Osteocyte (in vitro differentiated cells): ENCODE data around the gene IL12A. TPM values are rescaled to one million over a fixed set of nuclear protein-coding genes. Genes with fewer than 3 reads are reported as not detected.

Experiments used
- DNase-seq: peaks from one replicate; pipeline ENCODE4 v3.0.0; 2021; ENCODE audit warnings: mixed read lengths; ENCODE audit not compliant: unreplicated experiment; ENCODE audit errors: extremely low spot score
- H3K27ac Mint-ChIP-seq: one replicate; pipeline ENCODE4 v1.8.0; 2021; ENCODE audit warnings: mild to moderate bottlenecking, mixed read lengths; ENCODE audit not compliant: unreplicated experiment
- H3K27me3 Mint-ChIP-seq: one replicate; pipeline ENCODE4 v1.8.0; 2021; ENCODE audit warnings: mixed read lengths; ENCODE audit not compliant: unreplicated experiment
- H3K36me3 Mint-ChIP-seq: one replicate; pipeline ENCODE4 v1.8.0; 2021; ENCODE audit warnings: mixed read lengths; ENCODE audit not compliant: unreplicated experiment
- H3K4me1 Mint-ChIP-seq: one replicate; pipeline ENCODE4 v1.8.0; 2021; ENCODE audit warnings: mixed read lengths; ENCODE audit not compliant: unreplicated experiment
- H3K4me3 Mint-ChIP-seq: one replicate; pipeline ENCODE4 v1.8.0; 2021; ENCODE audit warnings: mild to moderate bottlenecking, moderate library complexity, mixed read lengths; ENCODE audit not compliant: unreplicated experiment
- H3K9me3 Mint-ChIP-seq: one replicate; pipeline ENCODE4 v1.8.0; 2021; ENCODE audit warnings: mixed read lengths; ENCODE audit not compliant: unreplicated experiment
- total RNA-seq: library from RNA; stranded (reverse); gene quantifications from 2 replicates; pipeline ENCODE4 v1.2.1, GENCODE V29; 2021
- TF ChIP-seq, protein P1 (sequence below): fragments of 200-600 bp; sonication (generic); IDR thresholded peaks from 2 replicates; pipeline ENCODE4 v1.5.0; 2021; ENCODE audit warnings: antibody characterized with exemption, mild to moderate bottlenecking, moderate library complexity

Gene IL12A
- total RNA-seq, 1 donor from 2014 or later, result not detected

DNA sequence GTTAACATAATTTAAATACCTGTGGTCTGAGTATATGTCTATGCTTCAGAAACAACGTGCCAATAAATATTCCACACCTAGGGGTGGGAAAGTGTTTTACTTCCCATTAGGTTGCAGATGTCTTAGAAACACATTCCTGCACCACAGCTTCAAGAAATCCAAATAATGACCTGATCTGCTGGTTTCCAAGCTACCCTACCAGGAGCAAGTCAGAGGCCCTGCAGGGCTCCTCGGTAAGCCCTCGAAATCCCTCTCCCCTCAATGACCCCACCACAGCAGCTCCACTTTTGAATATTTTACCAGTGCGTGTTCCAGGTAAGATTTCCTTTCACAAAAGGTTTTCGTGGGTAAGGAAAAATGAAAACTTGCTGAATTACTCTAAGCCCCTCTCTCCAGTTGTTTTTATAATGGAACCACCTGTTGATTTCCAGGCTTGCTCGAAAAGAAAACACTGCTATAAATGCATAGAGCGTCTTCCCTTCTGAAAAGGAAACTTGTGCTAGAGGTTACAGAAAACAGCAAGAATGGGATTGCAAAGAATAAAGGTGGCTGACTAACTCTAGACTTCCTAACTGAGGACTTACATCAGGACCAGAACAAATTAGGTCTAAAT lies 12.6 kb downstream of the IL12A start:
- H3K27ac Mint-ChIP-seq, result no peak overlapping the region
- no peak for DNase-seq
- H3K4me3 Mint-ChIP-seq, result no peak overlapping the region
- H3K27me3 Mint-ChIP-seq, result no peaks in the 10 kb centered on the region
- TF ChIP-seq, protein P1, sequence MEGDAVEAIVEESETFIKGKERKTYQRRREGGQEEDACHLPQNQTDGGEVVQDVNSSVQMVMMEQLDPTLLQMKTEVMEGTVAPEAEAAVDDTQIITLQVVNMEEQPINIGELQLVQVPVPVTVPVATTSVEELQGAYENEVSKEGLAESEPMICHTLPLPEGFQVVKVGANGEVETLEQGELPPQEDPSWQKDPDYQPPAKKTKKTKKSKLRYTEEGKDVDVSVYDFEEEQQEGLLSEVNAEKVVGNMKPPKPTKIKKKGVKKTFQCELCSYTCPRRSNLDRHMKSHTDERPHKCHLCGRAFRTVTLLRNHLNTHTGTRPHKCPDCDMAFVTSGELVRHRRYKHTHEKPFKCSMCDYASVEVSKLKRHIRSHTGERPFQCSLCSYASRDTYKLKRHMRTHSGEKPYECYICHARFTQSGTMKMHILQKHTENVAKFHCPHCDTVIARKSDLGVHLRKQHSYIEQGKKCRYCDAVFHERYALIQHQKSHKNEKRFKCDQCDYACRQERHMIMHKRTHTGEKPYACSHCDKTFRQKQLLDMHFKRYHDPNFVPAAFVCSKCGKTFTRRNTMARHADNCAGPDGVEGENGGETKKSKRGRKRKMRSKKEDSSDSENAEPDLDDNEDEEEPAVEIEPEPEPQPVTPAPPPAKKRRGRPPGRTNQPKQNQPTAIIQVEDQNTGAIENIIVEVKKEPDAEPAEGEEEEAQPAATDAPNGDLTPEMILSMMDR, result no peak
- H3K36me3 Mint-ChIP-seq, result no peaks in the 10 kb centered on the region
- no peaks in the 10 kb centered on the region for H3K9me3 Mint-ChIP-seq
- H3K4me1 Mint-ChIP-seq, result peaks cover 29% of the 10 kb centered on the region

DNA sequence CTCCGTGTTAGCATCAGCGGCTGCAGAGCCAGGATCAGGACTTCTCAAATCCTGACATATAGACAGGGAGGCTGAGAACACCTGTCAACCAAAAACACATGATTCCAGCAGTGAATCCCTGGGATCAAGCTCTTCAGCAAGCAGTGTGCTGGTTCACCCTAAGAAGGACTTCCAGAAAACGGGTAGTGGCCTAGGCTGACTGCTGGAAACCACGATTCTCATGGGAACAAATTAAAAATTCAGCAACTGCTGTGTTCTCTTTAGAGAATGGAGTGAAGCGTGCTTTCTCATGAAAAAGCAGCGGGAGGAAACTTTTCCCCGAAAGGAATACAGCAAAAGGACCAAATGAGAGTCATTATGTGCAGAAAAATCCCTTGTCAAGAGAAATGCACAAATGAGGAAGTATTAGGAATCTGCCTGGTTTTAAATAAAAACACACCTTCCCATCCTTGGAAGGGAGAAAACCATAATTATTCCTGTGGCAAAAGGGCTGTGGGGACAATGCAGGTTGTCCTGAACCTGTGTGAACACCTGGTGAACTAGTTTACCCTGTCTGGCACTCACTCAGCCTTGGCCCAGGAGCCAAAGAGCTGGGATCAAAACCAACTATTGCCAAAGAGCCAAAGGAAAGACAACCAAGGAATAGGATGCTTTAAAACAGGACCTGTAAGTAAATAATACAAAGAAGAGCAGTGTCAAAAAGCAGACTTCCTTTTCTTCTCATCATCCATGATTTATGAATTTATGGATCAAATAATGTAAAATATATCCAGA lies 13.4 kb downstream of the IL12A start:
- DNase-seq, result no peak
- no peaks in the 10 kb centered on the region for H3K36me3 Mint-ChIP-seq
- no peak overlapping the region for H3K27ac Mint-ChIP-seq
- TF ChIP-seq, protein P1, result no peak
- no peaks in the 10 kb centered on the region for H3K9me3 Mint-ChIP-seq
- H3K4me3 Mint-ChIP-seq, result no peak overlapping the region
- no peaks in the 10 kb centered on the region for H3K27me3 Mint-ChIP-seq
- peaks cover 25% of the 10 kb centered on the region for H3K4me1 Mint-ChIP-seq

DNA sequence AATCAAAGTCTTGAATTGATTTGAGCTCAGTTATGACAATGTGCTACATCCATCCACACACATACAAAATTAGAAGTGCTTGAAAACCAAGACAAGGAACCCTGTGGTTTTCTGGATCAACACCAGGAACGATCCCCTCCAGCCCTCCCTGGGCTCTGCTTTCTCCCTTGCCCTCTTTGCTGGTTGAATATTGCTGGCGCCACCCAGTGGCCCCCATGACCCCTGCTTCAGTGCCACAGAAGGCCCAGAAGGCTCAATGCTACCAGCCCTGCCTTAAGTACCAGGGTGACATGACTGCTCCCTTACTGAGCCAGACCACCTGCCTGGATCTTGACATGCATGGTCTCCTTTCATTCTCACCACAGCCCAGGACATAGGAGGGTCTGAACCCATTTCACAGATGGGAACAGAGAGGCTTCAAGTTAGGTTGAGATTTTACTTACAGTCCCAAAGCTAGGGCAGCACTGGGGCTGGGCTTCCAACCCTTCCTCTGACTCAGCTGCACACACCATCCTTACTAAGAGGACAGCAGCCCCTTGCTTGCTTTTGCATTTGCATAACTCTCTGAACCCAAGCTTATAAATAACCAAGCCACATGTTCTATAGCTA lies 15.0 kb downstream of the IL12A start:
- Mint-ChIP-seq H3K9me3 (no peaks in the 10 kb centered on the region), H3K4me3 (no peak overlapping the region), H3K27ac (no peak overlapping the region), H3K27me3 (no peaks in the 10 kb centered on the region), H3K4me1 (peaks cover 25% of the 10 kb centered on the region), H3K36me3 (no peaks in the 10 kb centered on the region)
- TF ChIP-seq, protein P1, result peak; percentile 63
- no peak for DNase-seq

DNA sequence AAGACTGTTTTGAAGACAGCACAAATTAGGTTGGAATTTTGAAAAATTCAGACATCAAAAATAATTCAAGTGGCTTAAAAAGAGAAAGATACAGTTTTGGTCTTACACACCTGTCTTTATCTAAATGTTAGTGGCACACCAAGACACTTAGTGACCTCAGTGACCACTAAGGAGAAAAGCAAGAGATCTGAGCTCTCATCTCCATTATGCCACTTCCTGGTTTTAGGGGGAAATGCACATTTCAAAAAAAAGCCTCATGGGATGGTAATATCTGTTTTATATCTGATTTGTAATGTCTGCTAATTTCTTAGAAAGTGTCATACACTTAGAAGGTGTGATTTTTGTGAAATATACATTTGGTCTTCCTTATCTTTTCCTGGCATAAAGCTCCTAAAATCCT lies 16.4 kb downstream of the IL12A start:
- Mint-ChIP-seq H3K4me1 (peaks cover 25% of the 10 kb centered on the region), H3K27me3 (no peaks in the 10 kb centered on the region), H3K27ac (no peak overlapping the region), H3K36me3 (no peaks in the 10 kb centered on the region), H3K4me3 (no peak overlapping the region), H3K9me3 (no peaks in the 10 kb centered on the region)
- DNase-seq, result no peak
- TF ChIP-seq, protein P1, result no peak
